ENCODE measurements around the gene MMP10. TPM values are rescaled to one million over a fixed set of nuclear protein-coding genes. Genes with fewer than 3 reads are reported as not detected.

MMP10 gene
- total RNA-seq: not detected

- H3K4me3 ChIP-seq: no peak within 1 kb of the TSS
- no peak for TF ChIP-seq CTCF (IDR thresholded peaks at IDR 0.05)
Measured at GRCh38 chr11:102780491-102780918, at the start of gene MMP10. TSS of gene MMP10 (minus strand) at chr11:102780628. CDS start at chr11:102780591, 37 bp downstream.

GRCh38 chr11:102829316-102830000 is 49.0 kb upstream of the MMP10 start:
- no peak for DNase-seq (ENCODE audit: low spot score)
- H3K4me3 ChIP-seq: no peak overlapping the region
- TF ChIP-seq CTCF (IDR thresholded peaks at IDR 0.05): no peak
- no peaks in the 10 kb centered on the region for H3K4me1 ChIP-seq
- no peaks in the 10 kb centered on the region for H3K36me3 ChIP-seq
- no peak overlapping the region for H3K27ac ChIP-seq
- H3K9me3 ChIP-seq: no peaks in the 10 kb centered on the region
- no peaks in the 10 kb centered on the region for H3K27me3 ChIP-seq

More at GRCh38 chr11:102780491-102780918, at the start of gene MMP10:
- Histone ChIP-seq H3K27ac (no peak within 1 kb of the TSS), H3K4me1 (no peaks in the 10 kb centered on the region), H3K9me3 (no peaks in the 10 kb centered on the region), H3K36me3 (no peaks in the 10 kb centered on the region), H3K27me3 (no peaks in the 10 kb centered on the region)
- no peak for DNase-seq (ENCODE audit: low spot score)

- Histone ChIP-seq H3K36me3 (no peaks in the 10 kb centered on the region), H3K9me3 (no peaks in the 10 kb centered on the region), H3K27ac (no peak overlapping the region), H3K4me3 (no peak overlapping the region), H3K4me1 (no peaks in the 10 kb centered on the region), H3K27me3 (no peaks in the 10 kb centered on the region)
- DNase-seq (ENCODE audit: low spot score): no peak
- no peak for TF ChIP-seq CTCF (IDR thresholded peaks at IDR 0.05)
Measured at GRCh38 chr11:102824556-102824955, 44.1 kb upstream of the MMP10 start.

- no peaks in the 10 kb centered on the region for H3K36me3 ChIP-seq
- TF ChIP-seq CTCF (IDR thresholded peaks at IDR 0.05): no peak
- H3K4me3 ChIP-seq: no peak overlapping the region
- no peaks in the 10 kb centered on the region for H3K4me1 ChIP-seq
- no peak for DNase-seq (ENCODE audit: low spot score)
- no peaks in the 10 kb centered on the region for H3K9me3 ChIP-seq
- H3K27me3 ChIP-seq: no peaks in the 10 kb centered on the region
- no peak overlapping the region for H3K27ac ChIP-seq
Measured at GRCh38 chr11:102819491-102819890, 39.1 kb upstream of the MMP10 start.

GRCh38 chr11:102813484-102813883 is 33.1 kb upstream of the MMP10 start:
- Histone ChIP-seq H3K27me3 (no peaks in the 10 kb centered on the region), H3K27ac (no peak overlapping the region), H3K4me3 (no peak overlapping the region), H3K36me3 (no peaks in the 10 kb centered on the region), H3K9me3 (no peaks in the 10 kb centered on the region), H3K4me1 (no peaks in the 10 kb centered on the region)
- DNase-seq (ENCODE audit: low spot score): no peak
- no peak for TF ChIP-seq CTCF (IDR thresholded peaks at IDR 0.05)

- Histone ChIP-seq H3K4me3 (no peak overlapping the region), H3K9me3 (no peaks in the 10 kb centered on the region), H3K27ac (no peak overlapping the region), H3K27me3 (no peaks in the 10 kb centered on the region), H3K36me3 (no peaks in the 10 kb centered on the region), H3K4me1 (no peaks in the 10 kb centered on the region)
- no peak for TF ChIP-seq CTCF (IDR thresholded peaks at IDR 0.05)
- DNase-seq (ENCODE audit: low spot score): no peak
Measured at GRCh38 chr11:102812188-102812587, 31.8 kb upstream of the MMP10 start.
